Common myeloid progenitor, CD34-positive (primary cell): ENCODE measurements around the gene LLPH.

Source experiments
- CTCF ChIA-PET: fragments of 350-600 bp; sonication (Branson Sonifier 250); formaldehyde crosslinking; loops from one replicate; lab custom pipeline; 2021; ENCODE audit warnings: antibody characterized with exemption; lab: Charles Lee
- POLR2A ChIA-PET: fragments of 350-600 bp; sonication (Branson Sonifier 250); formaldehyde crosslinking; loops from one replicate; lab custom pipeline; 2021; ENCODE audit warnings: antibody characterized with exemption; lab: Charles Lee
- DNase-seq, 3 donors: peaks; one replicate each; pipeline versions ENCODE4 v3.0.0 to v3.0.0-alpha.2; 2013
- H3K27ac ChIP-seq, 2 experiments: 1 replicate in 1 of 2; 2 replicates in 1 of 2; pipeline ENCODE4 v1.7.0; 2013; ENCODE audit warnings: inconsistent platforms in 2 of 2, low read length in 2 of 2, mild to moderate bottlenecking in 2 of 2, low read depth in 1 of 2, moderate library complexity in 1 of 2; ENCODE audit not compliant: severe bottlenecking in 2 of 2, insufficient read depth in 1 of 2, poor library complexity in 1 of 2
- H3K27me3 ChIP-seq, 5 experiments: replicated peaks in 2 of 5; 1 replicate in 3 of 5; 2 replicates in 2 of 5; pipeline versions ENCODE4 v1.6.1 to v1.7.0; 2013; ENCODE audit warnings: low read length in 4 of 5, mild to moderate bottlenecking in 2 of 5, moderate library complexity in 2 of 5, inconsistent platforms in 1 of 5; ENCODE audit not compliant: insufficient read depth in 5 of 5, control insufficient read depth in 4 of 5
- H3K36me3 ChIP-seq, 4 experiments: 1 replicate in 2 of 4; 2 replicates in 2 of 4; pipeline versions ENCODE4 v1.6.1 to v1.7.0; 2013; ENCODE audit warnings: low read length in 3 of 4, control low read depth in 1 of 4, mild to moderate bottlenecking in 1 of 4; ENCODE audit not compliant: control insufficient read depth in 4 of 4, insufficient read depth in 4 of 4
- H3K4me1 ChIP-seq, 4 experiments: 1 replicate in 3 of 4; 2 replicates in 1 of 4; pipeline versions ENCODE4 v1.6.1 to v1.7.1; 2013; ENCODE audit warnings: low read length in 3 of 4, mild to moderate bottlenecking in 3 of 4, control low read depth in 1 of 4, inconsistent platforms in 1 of 4, moderate library complexity in 1 of 4; ENCODE audit not compliant: control insufficient read depth in 4 of 4, insufficient read depth in 4 of 4; ENCODE audit errors: control extremely low read depth in 1 of 4
- H3K4me3 ChIP-seq, 7 experiments: 1 replicate in 4 of 7; 2 replicates in 3 of 7; pipeline versions ENCODE4 v1.5.1 to v1.7.0; 2013; ENCODE audit warnings: mild to moderate bottlenecking in 7 of 7, low read length in 6 of 7, moderate library complexity in 6 of 7, inconsistent platforms in 2 of 7, low read depth in 2 of 7, control low read depth in 1 of 7; ENCODE audit not compliant: insufficient read depth in 4 of 7, control insufficient read depth in 1 of 7; ENCODE audit errors: extremely low read depth in 1 of 7
- H3K9me3 ChIP-seq, 5 experiments: 1 replicate in 4 of 5; 2 replicates in 1 of 5; pipeline versions ENCODE4 v1.6.1 to v1.7.1; 2013; ENCODE audit warnings: low read length in 4 of 5, mild to moderate bottlenecking in 2 of 5, inconsistent platforms in 1 of 5, low read depth in 1 of 5, moderate library complexity in 1 of 5; ENCODE audit not compliant: control insufficient read depth in 4 of 5, insufficient read depth in 2 of 5; ENCODE audit errors: control extremely low read depth in 1 of 5
- WGBS: methylation state at CpG from one replicate; pipeline ENCODE4 v1.1.5; 2013; ENCODE audit not compliant: insufficient coverage; 5-methylcytosine and 5-hydroxymethylcytosine counted together

The LLPH gene

GRCh38 chr12:66085213-66085612 lies 45.3 kb downstream of the LLPH start:
- CTCF ChIA-PET = interaction anchor here (1.1 to 2.5 kb wide), 6 partner anchors 9 to 779 kb away, joined by 3 to 7 read pairs (median 4); no protein-coding TSS in a partner anchor
- no CpG with 5 or more reads among the region's 1 CpG for WGBS
- POLR2A ChIA-PET = no interaction called here

GRCh38 chr12:66083766-66084165 lies 46.8 kb downstream of the LLPH start:
- H3K4me1 ChIP-seq = no peaks in the 10 kb centered on the region
- no CpG with 5 or more reads among the region's 1 CpG for WGBS
- peaks cover 0 to 8% (median 3%) of the 10 kb centered on the region in 5 experiments for H3K9me3 ChIP-seq
- no peak overlapping the region for H3K4me3 ChIP-seq
- CTCF ChIA-PET = interaction anchor here (1.7 to 2.5 kb wide), 4 partner anchors 47 to 778 kb away, joined by 4 to 7 read pairs (median 6); no protein-coding TSS in a partner anchor
- H3K27me3 ChIP-seq = no peaks in the 10 kb centered on the region
- POLR2A ChIA-PET = no interaction called here
- H3K27ac ChIP-seq = no peak overlapping the region
- no peaks in the 10 kb centered on the region for H3K36me3 ChIP-seq
- DNase-seq = no peak

More at GRCh38 chr12:66085213-66085612, 45.3 kb downstream of the LLPH start:
- Histone ChIP-seq H3K27ac (no peak overlapping the region), H3K9me3 (peaks cover 0 to 8% (median 3%) of the 10 kb centered on the region in 5 experiments), H3K27me3 (no peaks in the 10 kb centered on the region), H3K36me3 (no peaks in the 10 kb centered on the region), H3K4me3 (no peak overlapping the region), H3K4me1 (no peaks in the 10 kb centered on the region)
- no peak for DNase-seq

GRCh38 chr12:66082744-66083143 lies 47.8 kb downstream of the LLPH start:
- Histone ChIP-seq H3K36me3 (no peaks in the 10 kb centered on the region), H3K4me3 (no peak overlapping the region), H3K27ac (no peak overlapping the region), H3K27me3 (no peaks in the 10 kb centered on the region), H3K9me3 (peaks cover 0 to 8% (median 3%) of the 10 kb centered on the region in 5 experiments), H3K4me1 (no peaks in the 10 kb centered on the region)
- ChIA-PET POLR2A (no interaction called here), CTCF (interaction anchor here (1.7 to 1.9 kb wide), 2 partner anchors 61 to 777 kb away, joined by 4 to 7 read pairs; no protein-coding TSS in a partner anchor)
- DNase-seq = no peak
- no CpG with 5 or more reads among the region's 1 CpG for WGBS

- H3K4me3 ChIP-seq = no peak overlapping the region
- CTCF ChIA-PET = interaction anchor here (1.0 to 1.2 kb wide), 2 partner anchors 16 to 775 kb away, joined by 3 to 5 read pairs; no protein-coding TSS in a partner anchor
- POLR2A ChIA-PET = no interaction called here
Observed at GRCh38 chr12:66080791-66081190, 49.8 kb downstream of the LLPH start.

GRCh38 chr12:66077542-66077941 lies 53.0 kb downstream of the LLPH start:
- Histone ChIP-seq H3K36me3 (no peaks in the 10 kb centered on the region), H3K9me3 (no peaks in the 10 kb centered on the region), H3K27me3 (peaks cover 0 to 2% (median 0%) of the 10 kb centered on the region in 5 experiments), H3K27ac (no peak overlapping the region), H3K4me3 (no peak overlapping the region), H3K4me1 (peaks cover 0 to under 1% (median 0%) of the 10 kb centered on the region in 4 experiments)
- WGBS = 100% methylated on average over 1 of the region's 1 CpG
- ChIA-PET CTCF (interaction anchor here (1.2 to 2.0 kb wide), 3 partner anchors 10 to 307 kb away, joined by 3 to 7 read pairs (median 5); no protein-coding TSS in a partner anchor), POLR2A (no interaction called here)
- DNase-seq = no peak

More at GRCh38 chr12:66080791-66081190, 49.8 kb downstream of the LLPH start:
- DNase-seq = no peak
- WGBS = 88% methylated on average over 3 of the region's 4 CpGs
- Histone ChIP-seq H3K4me1 (no peaks in the 10 kb centered on the region), H3K27me3 (peaks cover 0 to 2% (median 0%) of the 10 kb centered on the region in 5 experiments), H3K9me3 (peaks cover 0 to 8% (median 3%) of the 10 kb centered on the region in 5 experiments), H3K36me3 (no peaks in the 10 kb centered on the region), H3K27ac (no peak overlapping the region)

GRCh38 chr12:66074561-66074960 lies 56.0 kb downstream of the LLPH start:
- POLR2A ChIA-PET = no interaction called here
- peaks cover 6 to 17% (median 12%) of the 10 kb centered on the region in 4 experiments for H3K4me1 ChIP-seq
- peaks cover 0 to 2% (median 0%) of the 10 kb centered on the region in 5 experiments for H3K27me3 ChIP-seq
- H3K4me3 ChIP-seq = no peak overlapping the region
- no peak overlapping the region for H3K27ac ChIP-seq
- CTCF ChIA-PET = no interaction called here
- 83% methylated on average over 1 of the region's 2 CpGs for WGBS
- DNase-seq = no peak
- no peaks in the 10 kb centered on the region for H3K9me3 ChIP-seq
- H3K36me3 ChIP-seq = no peaks in the 10 kb centered on the region

- no peak overlapping the region for H3K27ac ChIP-seq
- ChIA-PET CTCF (no interaction called here), POLR2A (no interaction called here)
- peaks cover 6 to 17% (median 12%) of the 10 kb centered on the region in 4 experiments for H3K4me1 ChIP-seq
- peaks cover 0 to 2% (median 0%) of the 10 kb centered on the region in 5 experiments for H3K27me3 ChIP-seq
- H3K9me3 ChIP-seq = no peaks in the 10 kb centered on the region
- no peaks in the 10 kb centered on the region for H3K36me3 ChIP-seq
- WGBS = 92% methylated on average over 6 of the region's 7 CpGs
- no peak for DNase-seq
- H3K4me3 ChIP-seq = no peak overlapping the region
Observed at GRCh38 chr12:66072566-66072965, 58.0 kb downstream of the LLPH start.
